Measurements from ENCODE around the gene MAP3K5.
A peak's percentile ranks its signal among the peaks of the same experiment; 100 is the strongest.

The MAP3K5 gene

DNA sequence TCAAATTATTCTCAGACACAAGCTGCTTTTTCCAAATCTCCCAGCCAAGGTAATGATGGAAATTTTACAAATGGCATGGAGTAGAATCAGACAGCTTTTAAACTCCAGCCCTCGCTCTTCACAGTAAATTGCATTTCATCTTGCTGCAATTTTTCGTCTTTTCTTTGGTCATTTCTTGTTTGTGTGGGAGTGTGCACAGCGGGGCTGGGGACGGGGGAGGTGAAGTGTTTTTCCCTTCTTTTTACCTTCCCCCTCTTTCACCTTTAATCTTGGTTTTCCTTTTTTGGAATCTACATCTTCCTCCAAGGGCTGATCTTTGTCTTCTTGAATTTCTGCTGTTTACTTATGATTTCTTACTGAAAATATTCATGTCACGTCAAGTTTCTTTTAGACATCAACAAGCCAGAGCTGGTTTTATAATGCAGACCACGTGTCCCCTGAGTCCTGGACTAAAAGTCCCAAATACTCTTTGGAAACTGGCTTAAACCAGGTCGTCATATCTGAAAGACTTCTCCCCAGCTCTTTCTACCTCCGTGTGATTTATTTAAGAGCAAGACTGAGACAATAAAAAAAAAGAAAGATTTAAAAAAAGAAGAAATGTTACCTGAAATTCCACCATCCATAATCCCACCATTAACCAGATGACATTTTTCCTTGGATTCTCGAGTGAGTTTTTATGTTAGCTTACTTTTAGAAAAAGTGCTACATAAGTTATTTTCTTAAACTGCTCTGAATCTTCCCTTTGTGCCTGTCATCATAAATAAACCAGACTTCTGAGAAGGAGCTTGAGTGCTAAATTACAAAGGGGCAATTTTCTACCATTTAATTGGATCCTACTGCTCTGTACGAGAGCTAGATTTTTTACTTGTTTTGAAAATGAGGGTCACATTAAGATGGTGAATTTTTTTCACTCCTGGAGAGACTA lies 52.0 kb downstream of the MAP3K5 start:
- no peak overlapping the region for H4K8ac ChIP-seq (ENCODE audit: low read length)
- no peak overlapping the region for H3K27ac ChIP-seq (ENCODE audit: low read length, poor library complexity, severe bottlenecking)
- no peak overlapping the region for H3K4me2 ChIP-seq (ENCODE audit: low read length, poor library complexity, severe bottlenecking)
- no peak overlapping the region for H2BK120ac ChIP-seq (ENCODE audit: low read depth, low read length)
- H3K36me3 ChIP-seq (ENCODE audit: control insufficient read depth in 1 of 2, insufficient read depth in 2 of 2, low read depth in 1 of 2, low read length in 2 of 2), result no peaks in the 10 kb centered on the region
- no peak overlapping the region for H3K4ac ChIP-seq (ENCODE audit: low read depth in 1 of 2, low read length in 2 of 2)
- H3K14ac ChIP-seq (ENCODE audit: low read length in 2 of 2), result no peak overlapping the region
- H2BK5ac ChIP-seq (ENCODE audit: low read depth, low read length, poor library complexity, severe bottlenecking), result no peak overlapping the region
- no peak overlapping the region for H2AK5ac ChIP-seq (ENCODE audit: low read length, severe bottlenecking)
- peaks cover 27% of the 10 kb centered on the region for H3K79me1 ChIP-seq (replicated peaks; ENCODE audit: low read length, poor library complexity, severe bottlenecking)
- H2AFZ ChIP-seq (ENCODE audit: low read depth, low read length), result no peak overlapping the region
- no peak for DNase-seq
- H3K18ac ChIP-seq (ENCODE audit: low read depth in 1 of 2, low read length in 2 of 2), result no peak overlapping the region
- no peak overlapping the region for H3K23ac ChIP-seq (ENCODE audit: low read length in 2 of 2)
- no peak overlapping the region for H3K4me3 ChIP-seq (ENCODE audit: insufficient read depth in 1 of 2, low read depth in 1 of 2, low read length in 2 of 2)
- H3K9me3 ChIP-seq (ENCODE audit: control insufficient read depth, low read length), result peaks cover 5% of the 10 kb centered on the region
- no peaks in the 10 kb centered on the region for H3K27me3 ChIP-seq (ENCODE audit: control insufficient read depth in 1 of 2, insufficient read depth in 1 of 2, low read length in 2 of 2)
- no peak overlapping the region for H4K91ac ChIP-seq (ENCODE audit: low read length)
- no peak overlapping the region for H2BK15ac ChIP-seq (ENCODE audit: low read depth, poor library complexity, severe bottlenecking)
- no peaks in the 10 kb centered on the region for H3K4me1 ChIP-seq (ENCODE audit: control insufficient read depth, insufficient read depth, low read depth, low read length)
- 93% methylated on average over 4 of the region's 10 CpGs for WGBS
- peak overlapping the region; percentile 9 for H3K9ac ChIP-seq (ENCODE audit: low read length)
- H2BK12ac ChIP-seq (ENCODE audit: low read length in 2 of 2), result peak overlapping the region in 1 of 2 experiments; percentile 39

DNA sequence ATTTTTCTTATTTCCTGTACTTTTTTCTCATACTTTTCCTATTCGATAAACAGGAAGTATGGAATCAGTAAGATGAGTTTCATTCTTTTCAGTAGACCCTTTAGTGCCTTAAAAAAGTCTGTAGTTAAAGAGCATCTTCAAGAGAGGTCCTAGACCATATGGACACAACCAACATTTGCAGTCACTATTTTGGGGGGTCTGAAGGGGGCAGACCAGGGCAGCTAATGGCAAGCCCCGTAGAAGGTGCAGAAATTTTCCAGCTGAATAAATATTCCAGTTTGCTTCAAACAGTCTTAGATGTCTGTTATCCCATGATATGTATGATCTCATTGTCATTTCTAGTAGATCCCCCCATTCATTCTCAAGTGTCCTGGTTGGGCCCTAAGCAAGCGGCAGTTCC lies 52.8 kb downstream of the MAP3K5 start:
- no peak overlapping the region for H2BK5ac ChIP-seq (ENCODE audit: low read depth, low read length, poor library complexity, severe bottlenecking)
- no peak overlapping the region for H3K4me2 ChIP-seq (ENCODE audit: low read length, poor library complexity, severe bottlenecking)
- H2AFZ ChIP-seq (ENCODE audit: low read depth, low read length), result no peak overlapping the region
- H4K91ac ChIP-seq (ENCODE audit: low read length), result no peak overlapping the region
- no peak overlapping the region for H3K27ac ChIP-seq (ENCODE audit: low read length, poor library complexity, severe bottlenecking)
- H3K9me3 ChIP-seq (ENCODE audit: control insufficient read depth, low read length), result peaks cover 5% of the 10 kb centered on the region
- no peak overlapping the region for H2BK15ac ChIP-seq (ENCODE audit: low read depth, poor library complexity, severe bottlenecking)
- H3K36me3 ChIP-seq (ENCODE audit: control insufficient read depth in 1 of 2, insufficient read depth in 2 of 2, low read depth in 1 of 2, low read length in 2 of 2), result no peaks in the 10 kb centered on the region
- H2BK120ac ChIP-seq (ENCODE audit: low read depth, low read length), result no peak overlapping the region
- no peak overlapping the region for H3K4ac ChIP-seq (ENCODE audit: low read depth in 1 of 2, low read length in 2 of 2)
- no peak overlapping the region for H3K9ac ChIP-seq (ENCODE audit: low read length)
- H3K18ac ChIP-seq (ENCODE audit: low read depth in 1 of 2, low read length in 2 of 2), result peak overlapping the region in 1 of 2 experiments; percentile 46
- DNase-seq, result no peak
- no peak overlapping the region for H2BK12ac ChIP-seq (ENCODE audit: low read length in 2 of 2)
- H3K14ac ChIP-seq (ENCODE audit: low read length in 2 of 2), result no peak overlapping the region
- H2AK5ac ChIP-seq (ENCODE audit: low read length, severe bottlenecking), result no peak overlapping the region
- no peak overlapping the region for H3K4me3 ChIP-seq (ENCODE audit: insufficient read depth in 1 of 2, low read depth in 1 of 2, low read length in 2 of 2)
- peak overlapping the region in 1 of 2 experiments; percentile 9 for H3K23ac ChIP-seq (ENCODE audit: low read length in 2 of 2)
- peaks cover 25% of the 10 kb centered on the region for H3K79me1 ChIP-seq (replicated peaks; ENCODE audit: low read length, poor library complexity, severe bottlenecking)
- no peaks in the 10 kb centered on the region for H3K4me1 ChIP-seq (ENCODE audit: control insufficient read depth, insufficient read depth, low read depth, low read length)
- no peaks in the 10 kb centered on the region for H3K27me3 ChIP-seq (ENCODE audit: control insufficient read depth in 1 of 2, insufficient read depth in 1 of 2, low read length in 2 of 2)
- WGBS, result 79% methylated on average over 1 of the region's 3 CpGs
- H4K8ac ChIP-seq (ENCODE audit: low read length), result no peak overlapping the region

DNA sequence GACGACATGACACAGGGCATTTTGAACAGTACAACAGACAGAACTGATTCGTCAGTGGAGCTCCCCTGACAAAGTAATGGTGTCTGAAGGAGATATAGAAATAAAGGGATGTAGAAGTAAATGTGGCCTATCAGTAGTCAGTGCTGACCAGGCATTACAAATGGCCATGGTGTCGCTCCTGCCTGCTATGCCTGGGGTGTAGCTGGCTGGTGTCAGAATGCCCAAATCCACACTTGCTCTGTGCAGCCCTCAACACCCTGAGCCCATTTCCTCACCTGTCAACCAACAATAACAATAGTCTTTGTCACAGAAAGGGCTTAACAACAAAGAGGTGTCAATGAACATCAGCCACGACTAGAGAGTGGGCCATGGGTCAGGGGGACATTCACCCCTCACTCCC lies 53.2 kb downstream of the MAP3K5 start:
- Histone ChIP-seq H3K9me3 (ENCODE audit: control insufficient read depth, low read length) (peaks cover 5% of the 10 kb centered on the region), H3K4me3 (ENCODE audit: insufficient read depth in 1 of 2, low read depth in 1 of 2, low read length in 2 of 2) (no peak overlapping the region), H3K27me3 (ENCODE audit: control insufficient read depth in 1 of 2, insufficient read depth in 1 of 2, low read length in 2 of 2) (no peaks in the 10 kb centered on the region), H3K4ac (ENCODE audit: low read depth in 1 of 2, low read length in 2 of 2) (no peak overlapping the region), H2BK15ac (ENCODE audit: low read depth, poor library complexity, severe bottlenecking) (no peak overlapping the region), H3K18ac (ENCODE audit: low read depth in 1 of 2, low read length in 2 of 2) (peak overlapping the region in 1 of 2 experiments; percentile 46), H4K8ac (ENCODE audit: low read length) (no peak overlapping the region), H4K91ac (ENCODE audit: low read length) (no peak overlapping the region), H3K14ac (ENCODE audit: low read length in 2 of 2) (peak overlapping the region in 1 of 2 experiments; percentile 53), H2BK12ac (ENCODE audit: low read length in 2 of 2) (peak overlapping the region in 1 of 2 experiments; percentile 29), H3K4me1 (ENCODE audit: control insufficient read depth, insufficient read depth, low read depth, low read length) (no peaks in the 10 kb centered on the region), H3K27ac (ENCODE audit: low read length, poor library complexity, severe bottlenecking) (no peak overlapping the region), H2BK120ac (ENCODE audit: low read depth, low read length) (no peak overlapping the region), H3K4me2 (ENCODE audit: low read length, poor library complexity, severe bottlenecking) (no peak overlapping the region), H3K9ac (ENCODE audit: low read length) (no peak overlapping the region), H3K23ac (ENCODE audit: low read length in 2 of 2) (no peak overlapping the region), H2AK5ac (ENCODE audit: low read length, severe bottlenecking) (no peak overlapping the region), H2AFZ (ENCODE audit: low read depth, low read length) (no peak overlapping the region), H2BK5ac (ENCODE audit: low read depth, low read length, poor library complexity, severe bottlenecking) (no peak overlapping the region), H3K79me1 (replicated peaks; ENCODE audit: low read length, poor library complexity, severe bottlenecking) (peaks cover 23% of the 10 kb centered on the region), H3K36me3 (ENCODE audit: control insufficient read depth in 1 of 2, insufficient read depth in 2 of 2, low read depth in 1 of 2, low read length in 2 of 2) (no peaks in the 10 kb centered on the region)
- 98% methylated on average over 4 of the region's 4 CpGs for WGBS
- DNase-seq, result no peak

DNA sequence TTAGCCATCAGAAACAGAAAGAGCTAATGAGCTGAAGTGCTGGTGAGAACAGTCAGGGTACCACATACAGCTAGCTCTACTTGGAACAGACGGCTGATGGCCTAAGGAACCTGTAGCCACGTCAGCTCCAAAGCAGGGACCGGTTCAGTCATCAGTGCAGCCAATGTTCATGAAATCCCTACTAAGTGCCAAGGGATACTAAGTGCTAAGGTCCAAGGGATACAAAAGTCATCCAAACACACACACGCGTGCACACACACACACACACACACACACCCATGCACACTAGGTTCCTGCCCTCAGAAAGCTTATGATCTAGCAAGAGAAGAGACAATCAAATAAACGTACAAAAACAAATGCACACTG lies 53.6 kb downstream of the MAP3K5 start:
- no peak overlapping the region for H2AK5ac ChIP-seq (ENCODE audit: low read length, severe bottlenecking)
- no peak overlapping the region for H2BK5ac ChIP-seq (ENCODE audit: low read depth, low read length, poor library complexity, severe bottlenecking)
- H4K91ac ChIP-seq (ENCODE audit: low read length), result no peak overlapping the region
- no peak overlapping the region for H2BK120ac ChIP-seq (ENCODE audit: low read depth, low read length)
- peaks cover 23% of the 10 kb centered on the region for H3K79me1 ChIP-seq (replicated peaks; ENCODE audit: low read length, poor library complexity, severe bottlenecking)
- no peak overlapping the region for H3K4me2 ChIP-seq (ENCODE audit: low read length, poor library complexity, severe bottlenecking)
- no peak overlapping the region for H3K27ac ChIP-seq (ENCODE audit: low read length, poor library complexity, severe bottlenecking)
- H2BK15ac ChIP-seq (ENCODE audit: low read depth, poor library complexity, severe bottlenecking), result no peak overlapping the region
- H3K9me3 ChIP-seq (ENCODE audit: control insufficient read depth, low read length), result peaks cover 3% of the 10 kb centered on the region
- H3K23ac ChIP-seq (ENCODE audit: low read length in 2 of 2), result no peak overlapping the region
- H3K18ac ChIP-seq (ENCODE audit: low read depth in 1 of 2, low read length in 2 of 2), result peak overlapping the region; percentile 4 to 16
- no peaks in the 10 kb centered on the region for H3K27me3 ChIP-seq (ENCODE audit: control insufficient read depth in 1 of 2, insufficient read depth in 1 of 2, low read length in 2 of 2)
- H3K4me3 ChIP-seq (ENCODE audit: insufficient read depth in 1 of 2, low read depth in 1 of 2, low read length in 2 of 2), result no peak overlapping the region
- H4K8ac ChIP-seq (ENCODE audit: low read length), result no peak overlapping the region
- peak overlapping the region in 1 of 2 experiments; percentile 7 for H2BK12ac ChIP-seq (ENCODE audit: low read length in 2 of 2)
- H3K14ac ChIP-seq (ENCODE audit: low read length in 2 of 2), result peak overlapping the region in 1 of 2 experiments; percentile 83
- no peak overlapping the region for H3K9ac ChIP-seq (ENCODE audit: low read length)
- H3K4me1 ChIP-seq (ENCODE audit: control insufficient read depth, insufficient read depth, low read depth, low read length), result no peaks in the 10 kb centered on the region
- H3K4ac ChIP-seq (ENCODE audit: low read depth in 1 of 2, low read length in 2 of 2), result no peak overlapping the region
- WGBS, result 98% methylated on average over 6 of the region's 6 CpGs
- H2AFZ ChIP-seq (ENCODE audit: low read depth, low read length), result no peak overlapping the region
- H3K36me3 ChIP-seq (ENCODE audit: control insufficient read depth in 1 of 2, insufficient read depth in 2 of 2, low read depth in 1 of 2, low read length in 2 of 2), result no peaks in the 10 kb centered on the region
- DNase-seq, result no peak
